Activated T-cell treated with anti-CD3 and anti-CD28 coated beads, Interleukin-2, amount 50 U/mL, for 4 hours (primary cell): Measurements from ENCODE around the gene THRAP3. TPM values are rescaled to one million over a fixed set of nuclear protein-coding genes. Genes with fewer than 3 reads are reported as not detected.
"Not testable (repeated sequence)": the region's sequence is repeated elsewhere in the genome, so short reads cannot be mapped to it uniquely, and the experiment has no call there.

Experiments
- ATAC-seq, 2 donors: fragments of 200-7000 bp; cut with Tn5 transposase; one replicate each; pipeline ENCODE4 v1.10.0; 2021
- DNase-seq: peaks from one replicate; pipeline ENCODE4 v3.0.0-alpha.2; 2020
- H3K27me3 Mint-ChIP-seq: one replicate; pipeline ENCODE4 v1.8.0; 2021; ENCODE audit warnings: low read depth, mixed read lengths
- H3K36me3 Mint-ChIP-seq: one replicate; pipeline ENCODE4 v1.8.0; 2022; ENCODE audit warnings: mixed read lengths; ENCODE audit not compliant: insufficient read depth
- H3K4me1 Mint-ChIP-seq: one replicate; pipeline ENCODE4 v1.8.0; 2021; ENCODE audit warnings: low read depth, mixed read lengths
- H3K4me3 Mint-ChIP-seq: one replicate; pipeline ENCODE4 v1.8.0; 2021; ENCODE audit warnings: mild to moderate bottlenecking, moderate library complexity, mixed read lengths
- H3K9me3 Mint-ChIP-seq: one replicate; pipeline ENCODE4 v1.8.0; 2021; ENCODE audit warnings: mixed read lengths
- total RNA-seq, 3 donors: library from RNA; stranded (reverse); gene quantifications; one replicate each; pipeline ENCODE4 v1.2.1, GENCODE V29; 2021

THRAP3 gene
- total RNA-seq, 3 donors from 2014 or later = 134 to 145 (median 142) TPM

DNA sequence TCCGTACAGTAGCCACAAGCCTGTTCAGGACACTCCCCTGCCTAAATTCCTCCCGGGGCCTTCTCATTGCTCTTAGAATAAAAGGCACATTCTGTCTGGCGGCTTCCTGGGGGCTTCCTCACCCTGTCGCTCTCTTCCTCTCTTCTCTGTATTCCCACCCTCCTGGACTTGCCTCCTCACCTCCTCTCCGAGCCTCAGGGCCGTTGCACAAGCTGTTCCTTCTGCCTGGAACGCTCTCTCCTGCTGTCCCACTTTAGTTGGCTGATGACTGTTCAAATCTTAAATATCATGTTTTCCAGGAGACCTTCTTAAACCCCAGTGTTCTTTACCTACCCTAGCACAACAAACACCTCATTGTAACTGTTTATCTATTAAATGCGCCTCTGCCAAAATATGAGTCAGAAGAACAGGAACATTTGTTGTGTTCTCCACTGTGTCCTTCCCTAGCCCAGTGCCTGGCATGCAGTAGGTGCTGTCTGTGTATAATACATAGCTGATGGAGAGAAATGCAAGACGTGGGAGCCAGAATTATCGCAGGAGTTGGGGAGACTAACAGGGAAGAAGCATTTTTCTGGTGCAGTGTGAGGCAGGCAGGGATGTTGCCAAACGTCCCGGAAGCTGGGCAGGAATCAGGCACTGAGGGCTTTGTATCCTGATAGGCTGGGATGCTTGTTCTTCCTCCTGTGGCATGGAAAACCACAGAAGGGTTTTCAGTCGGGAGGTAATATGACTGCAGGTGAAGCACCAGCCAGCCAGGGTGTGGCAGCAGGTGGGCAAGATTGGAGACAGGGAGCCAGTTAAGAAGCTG, 24.1 kb upstream of the THRAP3 start:
- no peak overlapping the region for H3K4me3 Mint-ChIP-seq
- ATAC-seq (no peak), DNase-seq (no peak)
- H3K9me3 Mint-ChIP-seq = no peaks in the 10 kb centered on the region
- no peaks in the 10 kb centered on the region for H3K36me3 Mint-ChIP-seq
- H3K4me1 Mint-ChIP-seq = no peaks in the 10 kb centered on the region
- no peaks in the 10 kb centered on the region for H3K27me3 Mint-ChIP-seq

GRCh38 chr1:36203027-36203553, 21.2 kb upstream of the THRAP3 start:
- Mint-ChIP-seq H3K4me1 (peaks cover 4% of the 10 kb centered on the region), H3K4me3 (no peak overlapping the region), H3K27me3 (no peaks in the 10 kb centered on the region), H3K9me3 (no peaks in the 10 kb centered on the region), H3K36me3 (no peaks in the 10 kb centered on the region)
- ATAC-seq (no peak), DNase-seq (no peak)

- Mint-ChIP-seq H3K4me1 (peaks cover 4% of the 10 kb centered on the region), H3K36me3 (no peaks in the 10 kb centered on the region), H3K4me3 (no peak overlapping the region), H3K27me3 (no peaks in the 10 kb centered on the region), H3K9me3 (no peaks in the 10 kb centered on the region)
- ATAC-seq (no peak), DNase-seq (no peak)
These were observed 20.5 kb upstream of the THRAP3 start for GRCh38 chr1:36203554-36204346.

DNA sequence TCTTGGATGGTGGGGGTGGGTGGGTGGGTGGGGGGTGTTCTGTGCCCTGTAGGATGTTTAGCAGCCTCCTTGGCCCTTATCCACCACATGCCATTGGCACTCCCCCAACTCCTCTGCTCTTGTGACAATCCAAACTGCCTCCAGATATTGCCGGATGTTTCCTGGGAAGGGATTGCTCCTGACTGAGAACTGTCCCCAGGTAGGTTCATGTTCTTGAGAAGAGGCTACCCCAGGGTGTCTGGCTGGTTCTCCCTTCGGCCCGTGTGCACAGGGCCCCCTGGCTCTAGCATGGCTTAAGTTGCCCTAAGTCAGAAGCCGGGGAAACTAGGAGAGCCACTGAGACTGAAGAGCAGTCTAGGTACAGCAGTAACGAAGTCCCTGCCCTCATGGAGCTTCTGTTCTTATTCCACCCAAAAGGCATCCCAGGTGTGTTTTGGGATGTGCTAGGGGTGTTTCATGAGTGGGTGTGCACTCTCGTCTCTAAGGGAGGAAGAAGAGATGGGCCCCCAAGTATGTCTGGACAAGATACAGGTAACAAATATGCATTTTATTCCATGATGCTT, 19.8 kb upstream of the THRAP3 start:
- ATAC-seq = no peak
- no peaks in the 10 kb centered on the region for H3K36me3 Mint-ChIP-seq
- no peaks in the 10 kb centered on the region for H3K27me3 Mint-ChIP-seq

GRCh38 chr1:36206323-36206858, 17.9 kb upstream of the THRAP3 start:
- DNase-seq (no peak), ATAC-seq (no peak)
- Mint-ChIP-seq H3K4me3 (no peak overlapping the region), H3K36me3 (no peaks in the 10 kb centered on the region), H3K27me3 (no peaks in the 10 kb centered on the region), H3K9me3 (no peaks in the 10 kb centered on the region), H3K4me1 (peaks cover 4% of the 10 kb centered on the region)

More for the DNA sequence above, 19.8 kb upstream of the THRAP3 start:
- Mint-ChIP-seq H3K4me3 (no peak overlapping the region), H3K9me3 (no peaks in the 10 kb centered on the region), H3K4me1 (peaks cover 4% of the 10 kb centered on the region)
- DNase-seq = no peak

GRCh38 chr1:36207339-36207738, 16.9 kb upstream of the THRAP3 start:
- Mint-ChIP-seq H3K27me3 (no peaks in the 10 kb centered on the region), H3K36me3 (no peaks in the 10 kb centered on the region), H3K4me1 (peaks cover 4% of the 10 kb centered on the region)

DNA sequence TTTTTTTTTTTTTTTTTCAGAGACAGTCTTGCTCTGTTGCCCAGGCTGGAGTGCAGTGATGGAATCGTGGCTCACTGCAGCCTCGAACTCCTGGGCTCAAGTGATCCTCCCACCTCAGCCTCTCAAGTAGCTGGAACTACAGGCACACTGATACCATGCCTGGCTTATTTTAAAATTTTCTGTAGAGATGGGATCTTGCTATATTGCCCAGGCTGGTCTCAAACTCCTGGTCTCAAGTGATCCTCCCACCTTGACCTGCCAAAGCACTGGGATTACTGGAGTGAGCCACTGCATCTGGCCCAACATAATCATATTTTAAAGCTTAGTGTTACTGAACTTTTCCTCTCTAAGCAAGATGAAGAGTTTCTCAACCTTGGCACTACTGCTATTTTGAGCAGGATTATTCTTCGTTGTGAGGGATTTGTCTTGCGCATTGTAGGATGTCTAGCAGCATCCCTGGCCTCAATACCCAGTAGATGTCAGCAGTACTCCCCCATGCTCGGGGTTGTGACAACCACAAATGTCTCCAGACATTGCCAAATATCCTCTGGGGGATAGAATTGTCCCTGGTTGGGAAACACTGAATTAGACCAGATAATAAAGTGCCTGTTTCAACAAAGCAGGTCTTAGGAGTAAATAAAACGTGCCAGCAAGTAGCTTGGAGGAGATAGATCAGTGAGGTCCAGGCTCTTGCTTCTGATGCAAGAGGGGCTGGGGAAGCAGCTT, 15.1 kb upstream of the THRAP3 start:
- no peak overlapping the region for H3K4me3 Mint-ChIP-seq
- peaks cover 4% of the 10 kb centered on the region for H3K4me1 Mint-ChIP-seq
- no peaks in the 10 kb centered on the region for H3K9me3 Mint-ChIP-seq
- ATAC-seq = no peak
- DNase-seq = no peak
- no peaks in the 10 kb centered on the region for H3K36me3 Mint-ChIP-seq
- H3K27me3 Mint-ChIP-seq = no peaks in the 10 kb centered on the region

More at GRCh38 chr1:36207339-36207738, 16.9 kb upstream of the THRAP3 start:
- no peak for DNase-seq
- Mint-ChIP-seq H3K9me3 (no peaks in the 10 kb centered on the region), H3K4me3 (no peak overlapping the region)
- ATAC-seq = no peak

DNA sequence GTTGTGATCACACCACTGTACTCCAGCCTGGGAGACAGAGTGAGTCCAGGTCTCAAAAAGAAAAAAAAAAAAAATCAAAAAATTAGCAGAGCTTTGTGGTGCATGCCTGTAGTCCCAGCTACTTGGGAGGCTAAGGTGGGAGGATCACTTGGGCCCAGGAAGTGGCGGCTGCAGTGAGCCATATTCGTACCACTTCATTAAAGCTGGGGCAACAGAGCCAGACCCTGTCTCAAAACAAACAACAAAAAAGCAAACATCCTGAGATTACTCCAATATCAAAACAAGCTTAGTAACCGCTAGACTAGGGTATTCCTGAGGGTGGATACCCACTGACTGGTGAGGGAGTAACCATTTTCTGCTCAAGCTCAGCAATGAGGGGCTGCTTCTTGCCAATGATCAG, 12.9 kb upstream of the THRAP3 start:
- peaks cover 4% of the 10 kb centered on the region for H3K4me1 Mint-ChIP-seq
- no peak for DNase-seq
- no peak overlapping the region for H3K4me3 Mint-ChIP-seq
- no peak for ATAC-seq
- H3K9me3 Mint-ChIP-seq = no peaks in the 10 kb centered on the region
- no peaks in the 10 kb centered on the region for H3K27me3 Mint-ChIP-seq
- no peaks in the 10 kb centered on the region for H3K36me3 Mint-ChIP-seq

DNA sequence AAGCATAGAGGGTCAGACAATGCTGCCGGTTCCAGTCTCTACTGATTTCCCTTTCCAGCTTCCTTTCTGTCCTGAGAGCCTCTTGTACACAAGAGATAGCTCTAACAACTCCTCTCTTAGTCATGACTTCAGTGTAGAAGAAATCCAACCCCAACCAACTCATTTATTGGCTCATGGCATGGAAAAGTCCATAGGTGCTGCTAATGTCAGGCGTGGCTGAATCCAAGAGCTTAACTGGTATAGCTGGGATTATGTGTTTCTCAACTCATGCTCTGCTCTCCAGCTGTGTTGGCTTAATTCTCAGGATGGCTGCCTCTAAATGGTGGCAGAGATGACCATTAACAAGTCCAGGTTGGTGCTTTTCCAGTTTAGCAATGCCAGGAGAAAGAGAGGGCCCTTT, 12.4 kb upstream of the THRAP3 start:
- H3K4me1 Mint-ChIP-seq = no peaks in the 10 kb centered on the region
- no peaks in the 10 kb centered on the region for H3K36me3 Mint-ChIP-seq
- DNase-seq = no peak
- no peaks in the 10 kb centered on the region for H3K27me3 Mint-ChIP-seq
- H3K9me3 Mint-ChIP-seq = no peaks in the 10 kb centered on the region
- ATAC-seq = no peak
- no peak overlapping the region for H3K4me3 Mint-ChIP-seq

DNA sequence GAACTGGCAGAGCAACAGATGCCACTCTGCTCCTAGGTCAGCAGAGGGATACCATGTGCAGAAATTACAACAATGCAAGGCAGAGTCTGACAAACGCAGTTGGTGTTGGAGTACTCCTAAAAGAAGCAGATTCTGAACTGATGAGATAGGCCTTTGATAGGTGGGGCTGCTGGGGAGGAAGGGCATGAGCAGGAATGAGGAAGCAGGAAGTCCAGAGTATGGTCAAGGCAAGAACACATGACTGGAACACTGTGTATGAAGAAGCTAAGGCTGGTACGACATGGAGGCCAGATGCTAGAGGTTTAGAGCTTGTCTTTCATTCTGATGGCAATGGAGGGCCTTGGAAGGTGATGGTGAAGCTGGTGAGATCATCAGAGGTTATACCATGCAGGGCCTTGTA, 11.5 kb upstream of the THRAP3 start:
- Mint-ChIP-seq H3K9me3 (no peaks in the 10 kb centered on the region), H3K4me1 (no peaks in the 10 kb centered on the region), H3K27me3 (no peaks in the 10 kb centered on the region), H3K4me3 (no peak overlapping the region), H3K36me3 (no peaks in the 10 kb centered on the region)
- no peak for DNase-seq
- no peak for ATAC-seq

DNA sequence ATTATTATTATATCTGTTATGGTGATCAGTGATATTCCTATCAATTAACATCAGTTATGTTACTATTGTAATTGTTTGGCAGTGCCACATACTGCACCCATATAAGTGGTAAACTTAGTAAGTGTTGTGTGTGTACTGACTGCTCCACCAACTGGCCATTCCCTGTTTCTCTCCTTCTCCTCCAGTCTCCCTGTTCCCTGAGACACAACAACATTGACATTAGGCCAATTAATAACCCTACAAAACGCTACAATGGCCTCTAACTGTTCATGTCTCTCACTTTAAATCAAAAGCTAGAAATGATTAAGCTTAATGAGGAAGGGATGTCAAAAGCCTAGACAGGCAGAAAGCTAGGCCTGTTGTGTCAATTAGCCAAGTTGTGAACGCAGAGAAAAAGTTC, 6.6 kb upstream of the THRAP3 start:
- DNase-seq (no peak), ATAC-seq (no peak)
- Mint-ChIP-seq H3K4me3 (no peak overlapping the region), H3K36me3 (no peaks in the 10 kb centered on the region), H3K27me3 (no peaks in the 10 kb centered on the region), H3K9me3 (no peaks in the 10 kb centered on the region), H3K4me1 (peaks cover 2% of the 10 kb centered on the region)

DNA sequence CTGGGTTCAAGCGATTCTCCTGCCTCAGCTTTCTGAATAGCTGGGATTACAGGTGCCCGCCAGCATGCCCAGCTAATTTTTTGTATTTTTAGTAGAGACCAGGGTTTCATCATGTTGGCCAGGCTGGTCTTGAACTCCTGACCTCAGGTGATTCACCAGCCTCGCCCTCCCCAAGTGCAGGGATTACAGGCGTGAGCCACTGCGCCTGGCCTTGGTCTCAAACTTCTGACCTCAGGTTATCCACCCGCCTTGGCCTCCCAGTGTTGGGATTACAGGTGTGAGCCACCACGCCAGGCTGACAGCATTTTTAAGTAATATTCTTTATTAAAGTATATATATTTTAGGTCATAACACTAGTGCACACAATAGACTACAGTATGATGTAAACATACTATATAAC, 2.3 kb upstream of the THRAP3 start:
- peaks cover 13% of the 10 kb centered on the region for H3K36me3 Mint-ChIP-seq
- H3K4me3 Mint-ChIP-seq, H3K27me3 Mint-ChIP-seq, H3K9me3 Mint-ChIP-seq, DNase-seq, ATAC-seq: not testable (repeated sequence)
- peaks cover 27% of the 10 kb centered on the region for H3K4me1 Mint-ChIP-seq

GRCh38 chr1:36222481-36223380, 1.5 kb upstream of the THRAP3 start:
- ATAC-seq (no peak), DNase-seq (no peak)
- H3K9me3 Mint-ChIP-seq = no peaks in the 10 kb centered on the region
- peaks cover 17% of the 10 kb centered on the region for H3K36me3 Mint-ChIP-seq
- no peaks in the 10 kb centered on the region for H3K27me3 Mint-ChIP-seq
- peak overlapping the region; percentile 89 for H3K4me3 Mint-ChIP-seq
- peaks cover 33% of the 10 kb centered on the region for H3K4me1 Mint-ChIP-seq
